GM12875 (cell line): Measurements from ENCODE around the gene UBAC2.

Experiments used
- H3K4me3 ChIP-seq: one replicate; pipeline ENCODE4 v1.5.1; 2011; ENCODE audit warnings: low read depth, low read length, control low read depth
- TF ChIP-seq, protein P1 (sequence below): IDR thresholded peaks from 2 replicates; pipeline ENCODE4 v1.5.1; 2011; ENCODE audit warnings: low read depth, mild to moderate bottlenecking, control low read depth, inconsistent platforms, low read length, moderate library complexity, borderline replicate concordance; ENCODE audit not compliant: insufficient read depth

The UBAC2 gene

GRCh38 chr13:99256709-99257108, 56.1 kb downstream of the UBAC2 start:
- TF ChIP-seq, protein P1, sequence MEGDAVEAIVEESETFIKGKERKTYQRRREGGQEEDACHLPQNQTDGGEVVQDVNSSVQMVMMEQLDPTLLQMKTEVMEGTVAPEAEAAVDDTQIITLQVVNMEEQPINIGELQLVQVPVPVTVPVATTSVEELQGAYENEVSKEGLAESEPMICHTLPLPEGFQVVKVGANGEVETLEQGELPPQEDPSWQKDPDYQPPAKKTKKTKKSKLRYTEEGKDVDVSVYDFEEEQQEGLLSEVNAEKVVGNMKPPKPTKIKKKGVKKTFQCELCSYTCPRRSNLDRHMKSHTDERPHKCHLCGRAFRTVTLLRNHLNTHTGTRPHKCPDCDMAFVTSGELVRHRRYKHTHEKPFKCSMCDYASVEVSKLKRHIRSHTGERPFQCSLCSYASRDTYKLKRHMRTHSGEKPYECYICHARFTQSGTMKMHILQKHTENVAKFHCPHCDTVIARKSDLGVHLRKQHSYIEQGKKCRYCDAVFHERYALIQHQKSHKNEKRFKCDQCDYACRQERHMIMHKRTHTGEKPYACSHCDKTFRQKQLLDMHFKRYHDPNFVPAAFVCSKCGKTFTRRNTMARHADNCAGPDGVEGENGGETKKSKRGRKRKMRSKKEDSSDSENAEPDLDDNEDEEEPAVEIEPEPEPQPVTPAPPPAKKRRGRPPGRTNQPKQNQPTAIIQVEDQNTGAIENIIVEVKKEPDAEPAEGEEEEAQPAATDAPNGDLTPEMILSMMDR, result no peak
- no peak overlapping the region for H3K4me3 ChIP-seq

- H3K4me3 ChIP-seq, result no peak overlapping the region
- TF ChIP-seq, protein P1, result no peak
Measured at GRCh38 chr13:99257291-99257690, 56.6 kb downstream of the UBAC2 start.

- no peak within 1 kb of the TSS for H3K4me3 ChIP-seq
- TF ChIP-seq, protein P1, result no peak
Measured at GRCh38 chr13:99258210-99258860, 57.7 kb downstream of the UBAC2 start, which contains the start of gene GPR18. Gene GPR18, minus strand, starts transcription at chr13:99258379. Its CDS starts 2,507 bp downstream, at chr13:99255872.

- TF ChIP-seq, protein P1, result no peak
- no peak overlapping the region for H3K4me3 ChIP-seq
Measured at GRCh38 chr13:99258946-99259345, 58.3 kb downstream of the UBAC2 start.

DNA sequence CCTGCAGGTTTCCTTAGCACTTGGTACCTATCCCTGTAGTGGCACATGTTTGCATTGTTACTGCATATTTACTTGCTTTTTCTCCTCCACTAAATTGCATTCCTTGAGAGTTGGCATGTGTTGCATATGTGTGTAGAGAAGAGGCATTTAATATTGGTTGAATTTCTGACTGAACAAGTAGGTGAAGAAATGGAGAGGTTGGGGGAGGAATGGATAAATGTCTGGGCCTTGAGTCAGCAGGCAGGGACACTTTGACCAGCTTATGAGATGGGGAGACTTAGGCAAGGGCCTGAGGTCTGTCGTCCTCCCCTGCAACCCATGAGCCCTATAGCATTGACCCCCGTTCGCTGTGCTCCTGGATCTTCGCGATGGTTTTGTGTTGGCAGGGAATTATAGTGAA, 59.6 kb downstream of the UBAC2 start:
- TF ChIP-seq, protein P1, result no peak
- no peak overlapping the region for H3K4me3 ChIP-seq

DNA sequence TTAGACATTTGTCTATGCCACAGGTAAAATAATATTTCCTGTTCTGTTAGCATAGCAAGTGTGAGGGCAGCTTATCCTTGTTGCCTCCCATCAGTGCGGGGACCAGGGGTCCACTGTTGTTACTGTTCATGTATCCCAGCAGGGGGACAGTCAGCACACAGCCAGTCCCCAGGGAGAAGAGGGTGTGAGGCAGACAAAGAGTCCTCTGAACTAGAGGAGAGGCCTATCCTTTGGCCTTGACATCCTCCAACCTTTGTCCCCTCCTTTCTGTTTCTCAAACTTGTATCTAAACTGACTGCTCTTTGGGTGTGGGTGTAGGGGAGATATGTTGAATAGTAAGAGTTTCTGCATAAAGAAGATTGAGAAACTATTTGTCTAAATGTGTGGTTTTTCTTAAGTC, 60.4 kb downstream of the UBAC2 start:
- TF ChIP-seq, protein P1, result no peak
- no peak overlapping the region for H3K4me3 ChIP-seq

DNA sequence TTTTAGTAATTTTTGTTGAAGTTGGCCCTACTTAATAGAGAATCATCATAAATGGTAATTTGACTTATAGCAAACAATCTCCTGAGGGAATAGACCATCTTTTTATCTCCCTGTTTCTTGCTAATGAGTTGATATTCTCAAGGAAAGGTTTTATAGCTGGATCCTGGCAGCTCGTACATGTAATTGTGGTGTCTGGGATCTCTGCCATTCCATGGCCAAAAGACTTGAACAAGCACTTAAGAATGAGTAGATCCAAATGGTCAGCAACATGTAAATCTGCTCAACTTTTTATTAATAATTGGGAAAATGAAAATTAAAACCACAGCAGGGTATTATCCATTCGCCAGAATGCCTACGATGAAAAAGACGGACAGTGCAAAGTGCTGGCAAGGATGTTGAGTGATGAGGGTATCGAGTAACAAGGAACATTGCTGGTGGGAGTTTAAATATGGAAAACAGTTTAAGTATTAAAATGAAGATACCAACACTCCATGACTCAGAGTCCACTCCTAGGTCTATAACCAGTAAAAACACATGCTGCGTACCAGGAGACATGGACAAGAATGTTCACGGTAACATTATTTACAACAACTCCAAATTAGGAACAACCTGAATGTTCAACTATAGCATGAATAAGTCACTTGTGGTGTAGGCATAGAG, 62.6 kb downstream of the UBAC2 start:
- H3K4me3 ChIP-seq, result no peak overlapping the region
- TF ChIP-seq, protein P1, result no peak
